HepG2 (cell line): ENCODE data around the gene PRELID1. TPM values are rescaled to one million over a fixed set of nuclear protein-coding genes. Genes with fewer than 3 reads are reported as not detected.
A peak's percentile ranks its signal among the peaks of the same experiment; 100 is the strongest.

Experiments used
- ATF7 ChIP-seq, 2 experiments: fragments of 450-650 bp in 1 of 2; sonication (generic) in 1 of 2; formaldehyde crosslinking in 1 of 2; IDR thresholded peaks; 2 replicates each; pipeline versions ENCODE4 v1.4.0 to v1.6.1; 2016 to 2020; ENCODE audit warnings: antibody characterized with exemption in 1 of 2, mild to moderate bottlenecking in 1 of 2, missing genetic modification reagents in 1 of 2
- CHCHD3 ChIP-seq: sonication (generic); formaldehyde crosslinking; IDR thresholded peaks from 2 replicates; pipeline ENCODE4 v1.8.0; 2022; ENCODE audit warnings: mild to moderate bottlenecking, missing genetic modification reagents, moderate library complexity
- HDAC2 ChIP-seq: sonication (generic); formaldehyde crosslinking; IDR thresholded peaks from 2 replicates; pipeline ENCODE4 v1.4.0; 2020; ENCODE audit warnings: missing genetic modification reagents
- IRX3 ChIP-seq: sonication (generic); formaldehyde crosslinking; IDR thresholded peaks from 2 replicates; pipeline ENCODE4 v1.8.1; 2023; ENCODE audit warnings: mild to moderate bottlenecking, low read depth, missing genetic modification reagents, borderline replicate concordance
- KDM3A ChIP-seq: IDR thresholded peaks from 2 replicates; pipeline ENCODE4 v1.6.1; 2018; ENCODE audit warnings: low read depth, missing compliant biosample characterization
- MYC ChIP-seq: sonication (generic); formaldehyde crosslinking; IDR thresholded peaks from 2 replicates; pipeline ENCODE4 v1.9.0; 2021; ENCODE audit warnings: missing genetic modification reagents, borderline replicate concordance
- RBM39 ChIP-seq: fragments of 200-400 bp; formaldehyde crosslinking; IDR thresholded peaks from one replicate; pipeline ENCODE4 v1.6.1; 2018; ENCODE audit warnings: antibody characterized with exemption, mild to moderate bottlenecking, low read depth, low read length; ENCODE audit not compliant: poor library complexity, severe bottlenecking
- REPIN1 ChIP-seq: sonication (generic); formaldehyde crosslinking; IDR thresholded peaks from 2 replicates; pipeline ENCODE4 v1.8.0; 2022; ENCODE audit warnings: missing genetic modification reagents, low read depth, mild to moderate bottlenecking, borderline replicate concordance
- TBX2 ChIP-seq: sonication (generic); formaldehyde crosslinking; IDR thresholded peaks from 2 replicates; pipeline ENCODE4 v1.5.0; 2020; ENCODE audit warnings: missing genetic modification reagents, mild to moderate bottlenecking, borderline replicate concordance
- ZFX ChIP-seq: sonication (generic); formaldehyde crosslinking; IDR thresholded peaks from 2 replicates; pipeline ENCODE4 v1.4.0; 2020; ENCODE audit warnings: mild to moderate bottlenecking, low read depth, missing genetic modification reagents, moderate library complexity
- ZKSCAN1 ChIP-seq: fragments of 150-350 bp; IDR thresholded peaks from 2 replicates; pipeline ENCODE4 v1.6.1; 2014; ENCODE audit warnings: low read length
- ZMYM3 ChIP-seq: sonication (generic); formaldehyde crosslinking; IDR thresholded peaks from 2 replicates; pipeline ENCODE4 v1.5.1; 2020; ENCODE audit warnings: mild to moderate bottlenecking, missing genetic modification reagents
- ZMYM4 ChIP-seq: sonication (generic); formaldehyde crosslinking; IDR thresholded peaks from 2 replicates; pipeline ENCODE4 v1.8.1; 2023; ENCODE audit warnings: mild to moderate bottlenecking, missing genetic modification reagents
- ZNF207 ChIP-seq: fragments of 450-650 bp; IDR thresholded peaks from 2 replicates; pipeline ENCODE4 v1.6.1; 2016; ENCODE audit warnings: antibody characterized with exemption, borderline replicate concordance
- ZNF260 ChIP-seq: sonication (generic); formaldehyde crosslinking; IDR thresholded peaks from 2 replicates; pipeline ENCODE4 v1.4.0; 2020; ENCODE audit warnings: missing genetic modification reagents, low read depth, mild to moderate bottlenecking, borderline replicate concordance
- ZNF766 ChIP-seq: sonication (generic); formaldehyde crosslinking; IDR thresholded peaks from 2 replicates; pipeline ENCODE4 v1.5.0; 2020; ENCODE audit warnings: missing genetic modification reagents, borderline replicate concordance
- polyA plus RNA-seq, 8 experiments: library from polyadenylated mRNA; depleted of rRNA in 3 of 8; stranded (reverse) in 7 of 8; unstranded in 1 of 8; fragments of >200 nt; fragmentation: Illumina TruSeq in 4 of 8; extraction: Trizol in 4 of 8; gene quantifications; 2 replicates each; pipeline versions ENCODE4 v1.2.1 to v1.2.3, GENCODE V29; 2011 to 2016; ENCODE audit warnings: low read depth in 4 of 8, missing spikeins in 1 of 8, mixed read lengths in 1 of 8; ENCODE audit not compliant: insufficient read depth in 1 of 8
- total RNA-seq, 5 experiments: library from RNA; depleted of rRNA; stranded (reverse); fragments of >200 nt; fragmentation: Illumina TruSeq; extraction: Trizol; gene quantifications; 2 replicates each; pipeline ENCODE4 v1.2.3, GENCODE V29; 2016; ENCODE audit warnings: low read depth in 1 of 5
- TF ChIP-seq, protein P1 (sequence below): sonication (generic); formaldehyde crosslinking; conservative IDR thresholded peaks from 2 replicates; pipeline ENCODE4 v1.4.0; 2020; ENCODE audit warnings: missing genetic modification reagents
- TF ChIP-seq, protein P2 (sequence below): IDR thresholded peaks from 2 replicates; pipeline ENCODE4 v1.6.1; 2016; ENCODE audit warnings: mild to moderate bottlenecking, missing biosample characterization, missing genetic modification reagents
- TF ChIP-seq, protein P3 (sequence below): sonication (generic); formaldehyde crosslinking; IDR thresholded peaks from 2 replicates; pipeline ENCODE4 v1.4.0; 2020; ENCODE audit warnings: missing genetic modification reagents
- TF ChIP-seq, protein P4 (sequence below): sonication (generic); formaldehyde crosslinking; IDR thresholded peaks from 2 replicates; pipeline ENCODE4 v1.5.0; 2020; ENCODE audit warnings: missing genetic modification reagents, mild to moderate bottlenecking, borderline replicate concordance
- TF ChIP-seq, protein P5 (sequence below): sonication (generic); formaldehyde crosslinking; IDR thresholded peaks from 2 replicates; pipeline ENCODE4 v1.5.0; 2020; ENCODE audit warnings: missing genetic modification reagents
- TF ChIP-seq, protein P6 (sequence below): sonication (generic); IDR thresholded peaks from 2 replicates; pipeline ENCODE4 v1.6.1; 2016; ENCODE audit warnings: low read depth, borderline replicate concordance

Gene PRELID1
- total and polyA plus RNA-seq, 2 of the 13 experiments (the other 11 are each of a cell fraction or from before 2014, with no cell fraction given) = 250 to 271 TPM

DNA sequence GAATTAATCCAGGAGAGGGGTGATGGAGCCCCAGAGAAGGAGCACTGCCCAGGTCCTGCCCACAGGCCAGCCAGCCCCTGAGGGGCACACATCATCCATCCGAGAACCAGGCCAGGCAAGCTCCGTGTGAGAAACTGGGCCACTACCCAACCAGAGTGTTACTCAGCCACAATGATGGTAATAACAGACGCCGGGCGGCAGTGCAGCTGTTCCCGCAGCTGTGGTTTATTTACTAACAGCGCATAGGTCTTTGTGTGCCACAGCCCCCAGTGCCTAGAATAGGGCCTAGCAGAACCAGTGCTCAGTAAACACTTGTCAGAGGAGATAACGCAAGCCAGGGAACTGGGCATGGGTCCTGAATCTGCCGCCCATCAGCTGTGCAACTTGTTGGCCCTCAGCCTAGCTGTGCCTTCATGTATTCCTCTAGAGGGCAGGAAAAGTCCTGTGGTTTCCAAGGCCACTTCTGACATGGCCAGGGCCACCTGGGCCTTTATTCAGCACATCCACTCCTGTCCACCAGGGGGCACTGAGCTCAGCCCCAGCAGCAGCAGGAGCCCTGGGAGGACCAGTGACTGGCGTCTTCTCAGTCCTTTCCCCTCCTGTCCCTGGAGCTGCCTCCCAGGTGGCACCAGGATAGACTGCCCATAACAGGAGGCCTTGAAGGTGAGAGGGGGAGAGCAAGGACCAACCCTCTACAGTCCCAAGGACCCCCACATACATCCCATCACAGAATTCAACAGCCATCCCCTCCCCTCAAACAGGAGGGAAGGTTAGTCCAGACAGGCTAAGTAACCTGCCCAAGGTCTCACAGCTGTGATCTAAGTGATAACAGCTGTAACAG lies 6.0 kb downstream of the PRELID1 start (continued):
- peak; percentile 45; the same call in 1 of the 2 replicates for TF ChIP-seq REPIN1
- peak; percentile 54 for TF ChIP-seq ZFX (CRISPR knock-in tag)
- TF ChIP-seq ZMYM4 (CRISPR knock-in tag) = peak; percentile 28; the same call in 1 of the 2 replicates
- TF ChIP-seq, protein P1, sequence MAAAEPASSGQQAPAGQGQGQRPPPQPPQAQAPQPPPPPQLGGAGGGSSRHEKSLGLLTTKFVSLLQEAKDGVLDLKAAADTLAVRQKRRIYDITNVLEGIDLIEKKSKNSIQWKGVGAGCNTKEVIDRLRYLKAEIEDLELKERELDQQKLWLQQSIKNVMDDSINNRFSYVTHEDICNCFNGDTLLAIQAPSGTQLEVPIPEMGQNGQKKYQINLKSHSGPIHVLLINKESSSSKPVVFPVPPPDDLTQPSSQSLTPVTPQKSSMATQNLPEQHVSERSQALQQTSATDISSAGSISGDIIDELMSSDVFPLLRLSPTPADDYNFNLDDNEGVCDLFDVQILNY (CRISPR knock-in tag) = no peak
- TF ChIP-seq, protein P2, sequence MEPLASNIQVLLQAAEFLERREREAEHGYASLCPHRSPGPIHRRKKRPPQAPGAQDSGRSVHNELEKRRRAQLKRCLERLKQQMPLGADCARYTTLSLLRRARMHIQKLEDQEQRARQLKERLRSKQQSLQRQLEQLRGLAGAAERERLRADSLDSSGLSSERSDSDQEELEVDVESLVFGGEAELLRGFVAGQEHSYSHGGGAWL (CRISPR knock-in tag) = no peak
- no peak for TF ChIP-seq ZNF766 (CRISPR knock-in tag)
- TF ChIP-seq TBX2 (CRISPR knock-in tag) = 0 out of 2 replicates have a peak, but pooled peaks have one; percentile 27
- no peak for TF ChIP-seq IRX3 (CRISPR knock-in tag)
- TF ChIP-seq, protein P3, sequence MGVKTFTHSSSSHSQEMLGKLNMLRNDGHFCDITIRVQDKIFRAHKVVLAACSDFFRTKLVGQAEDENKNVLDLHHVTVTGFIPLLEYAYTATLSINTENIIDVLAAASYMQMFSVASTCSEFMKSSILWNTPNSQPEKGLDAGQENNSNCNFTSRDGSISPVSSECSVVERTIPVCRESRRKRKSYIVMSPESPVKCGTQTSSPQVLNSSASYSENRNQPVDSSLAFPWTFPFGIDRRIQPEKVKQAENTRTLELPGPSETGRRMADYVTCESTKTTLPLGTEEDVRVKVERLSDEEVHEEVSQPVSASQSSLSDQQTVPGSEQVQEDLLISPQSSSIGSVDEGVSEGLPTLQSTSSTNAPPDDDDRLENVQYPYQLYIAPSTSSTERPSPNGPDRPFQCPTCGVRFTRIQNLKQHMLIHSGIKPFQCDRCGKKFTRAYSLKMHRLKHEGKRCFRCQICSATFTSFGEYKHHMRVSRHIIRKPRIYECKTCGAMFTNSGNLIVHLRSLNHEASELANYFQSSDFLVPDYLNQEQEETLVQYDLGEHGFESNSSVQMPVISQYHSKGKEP (CRISPR knock-in tag) = no peak
- TF ChIP-seq, protein P4, sequence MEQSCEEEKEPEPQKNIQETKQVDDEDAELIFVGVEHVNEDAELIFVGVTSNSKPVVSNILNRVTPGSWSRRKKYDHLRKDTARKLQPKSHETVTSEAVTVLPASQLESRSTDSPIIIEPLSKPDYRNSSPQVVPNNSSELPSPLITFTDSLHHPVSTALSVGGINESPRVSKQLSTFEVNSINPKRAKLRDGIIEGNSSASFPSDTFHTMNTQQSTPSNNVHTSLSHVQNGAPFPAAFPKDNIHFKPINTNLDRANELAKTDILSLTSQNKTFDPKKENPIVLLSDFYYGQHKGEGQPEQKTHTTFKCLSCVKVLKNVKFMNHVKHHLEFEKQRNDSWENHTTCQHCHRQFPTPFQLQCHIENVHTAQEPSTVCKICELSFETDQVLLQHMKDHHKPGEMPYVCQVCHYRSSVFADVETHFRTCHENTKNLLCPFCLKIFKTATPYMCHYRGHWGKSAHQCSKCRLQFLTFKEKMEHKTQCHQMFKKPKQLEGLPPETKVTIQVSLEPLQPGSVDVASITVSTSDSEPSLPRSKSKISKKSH (CRISPR knock-in tag) = no peak
- TF ChIP-seq CHCHD3 (CRISPR knock-in tag) = 0 out of 2 replicates have a peak, but pooled peaks have one; percentile 53
- TF ChIP-seq MYC (CRISPR knock-in tag) = peak; percentile 25; the same call in 1 of the 2 replicates
- TF ChIP-seq KDM3A (CRISPR knock-in tag) = 0 out of 2 replicates have a peak, but pooled peaks have one; percentile 30
- peak; percentile 19; the same call in 1 of the 2 replicates for TF ChIP-seq HDAC2 (CRISPR knock-in tag)
- TF ChIP-seq ZKSCAN1 = no peak
- no peak for TF ChIP-seq ZNF260 (CRISPR knock-in tag)
- TF ChIP-seq ZNF207 = no peak
- TF ChIP-seq, protein P5, sequence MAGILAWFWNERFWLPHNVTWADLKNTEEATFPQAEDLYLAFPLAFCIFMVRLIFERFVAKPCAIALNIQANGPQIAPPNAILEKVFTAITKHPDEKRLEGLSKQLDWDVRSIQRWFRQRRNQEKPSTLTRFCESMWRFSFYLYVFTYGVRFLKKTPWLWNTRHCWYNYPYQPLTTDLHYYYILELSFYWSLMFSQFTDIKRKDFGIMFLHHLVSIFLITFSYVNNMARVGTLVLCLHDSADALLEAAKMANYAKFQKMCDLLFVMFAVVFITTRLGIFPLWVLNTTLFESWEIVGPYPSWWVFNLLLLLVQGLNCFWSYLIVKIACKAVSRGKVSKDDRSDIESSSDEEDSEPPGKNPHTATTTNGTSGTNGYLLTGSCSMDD (CRISPR knock-in tag) = no peak
- TF ChIP-seq, protein P6, sequence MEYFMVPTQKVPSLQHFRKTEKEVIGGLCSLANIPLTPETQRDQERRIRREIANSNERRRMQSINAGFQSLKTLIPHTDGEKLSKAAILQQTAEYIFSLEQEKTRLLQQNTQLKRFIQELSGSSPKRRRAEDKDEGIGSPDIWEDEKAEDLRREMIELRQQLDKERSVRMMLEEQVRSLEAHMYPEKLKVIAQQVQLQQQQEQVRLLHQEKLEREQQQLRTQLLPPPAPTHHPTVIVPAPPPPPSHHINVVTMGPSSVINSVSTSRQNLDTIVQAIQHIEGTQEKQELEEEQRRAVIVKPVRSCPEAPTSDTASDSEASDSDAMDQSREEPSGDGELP = peak; percentile 47
- no peak for TF ChIP-seq RBM39
- TF ChIP-seq ATF7 (IDR thresholded peaks at IDR 0.05) = no peak
- no peak for TF ChIP-seq ATF7 (CRISPR knock-in tag; IDR thresholded peaks at IDR 0.05)
- TF ChIP-seq ZMYM3 (CRISPR knock-in tag) = peak; percentile 50; the same call in 1 of the 2 replicates
